Vagina (tissue), 2 donors: ENCODE measurements around the gene YBX1.

Experiments used
- POLR2A ChIP-seq, 2 donors: fragments of 450-650 bp; IDR thresholded peaks; one replicate each; pipeline ENCODE4 v1.6.1; 2017; ENCODE audit warnings: antibody characterized with exemption in 2 of 2, mild to moderate bottlenecking in 2 of 2, moderate library complexity in 2 of 2
- TF ChIP-seq, protein P1 (sequence below), 3 experiments: fragments of 450-650 bp in 2 of 3; fragments of 200-600 bp in 1 of 3; sonication (generic) in 1 of 3; IDR thresholded peaks; one replicate each; pipeline ENCODE4 v1.5.1; 2017 to 2019; ENCODE audit warnings: antibody characterized with exemption in 3 of 3, mild to moderate bottlenecking in 2 of 3, moderate library complexity in 2 of 3

DNA sequence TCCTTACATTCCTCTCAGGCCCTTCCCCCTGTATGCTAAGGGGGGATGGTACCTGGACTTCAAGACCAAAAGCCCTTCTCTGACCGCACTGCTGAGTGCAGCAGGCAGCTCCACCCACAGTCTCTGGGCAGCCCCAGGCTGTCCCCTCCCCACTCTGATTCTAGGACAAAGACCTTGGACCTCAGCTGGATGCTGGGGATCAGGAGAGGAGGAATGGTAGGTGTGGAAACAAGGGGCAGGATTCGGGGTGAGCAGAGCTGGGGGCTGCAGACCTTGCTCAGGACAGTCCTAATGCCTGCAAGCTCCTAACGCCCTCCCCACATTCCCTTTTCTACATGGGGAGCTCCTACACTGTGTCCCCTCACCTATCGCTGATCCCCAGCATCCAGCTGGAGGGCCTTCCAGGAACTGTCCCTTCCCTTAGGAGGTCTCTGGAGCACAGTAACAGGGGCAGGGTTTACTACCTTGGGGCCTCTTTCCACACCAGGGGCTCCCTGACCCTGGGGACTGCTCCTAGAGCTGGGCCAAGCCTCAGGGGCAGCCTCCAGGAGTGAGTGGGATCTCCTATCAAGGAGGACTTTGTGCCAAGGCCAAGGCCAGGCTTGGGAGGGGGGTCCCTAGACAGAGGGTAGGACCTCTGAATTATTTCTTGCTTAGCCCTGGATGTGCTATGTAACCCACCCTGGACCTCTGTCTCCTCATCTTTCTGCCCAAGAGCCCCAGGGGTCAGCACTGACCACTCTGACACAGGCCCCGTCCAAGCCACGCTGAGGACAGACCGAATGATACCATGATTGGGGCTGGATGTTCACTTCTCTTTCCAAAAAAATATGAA, 52.2 kb downstream of the YBX1 start:
- TF ChIP-seq, protein P1, sequence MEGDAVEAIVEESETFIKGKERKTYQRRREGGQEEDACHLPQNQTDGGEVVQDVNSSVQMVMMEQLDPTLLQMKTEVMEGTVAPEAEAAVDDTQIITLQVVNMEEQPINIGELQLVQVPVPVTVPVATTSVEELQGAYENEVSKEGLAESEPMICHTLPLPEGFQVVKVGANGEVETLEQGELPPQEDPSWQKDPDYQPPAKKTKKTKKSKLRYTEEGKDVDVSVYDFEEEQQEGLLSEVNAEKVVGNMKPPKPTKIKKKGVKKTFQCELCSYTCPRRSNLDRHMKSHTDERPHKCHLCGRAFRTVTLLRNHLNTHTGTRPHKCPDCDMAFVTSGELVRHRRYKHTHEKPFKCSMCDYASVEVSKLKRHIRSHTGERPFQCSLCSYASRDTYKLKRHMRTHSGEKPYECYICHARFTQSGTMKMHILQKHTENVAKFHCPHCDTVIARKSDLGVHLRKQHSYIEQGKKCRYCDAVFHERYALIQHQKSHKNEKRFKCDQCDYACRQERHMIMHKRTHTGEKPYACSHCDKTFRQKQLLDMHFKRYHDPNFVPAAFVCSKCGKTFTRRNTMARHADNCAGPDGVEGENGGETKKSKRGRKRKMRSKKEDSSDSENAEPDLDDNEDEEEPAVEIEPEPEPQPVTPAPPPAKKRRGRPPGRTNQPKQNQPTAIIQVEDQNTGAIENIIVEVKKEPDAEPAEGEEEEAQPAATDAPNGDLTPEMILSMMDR (IDR thresholded peaks at IDR 0.05): no peak
- TF ChIP-seq POLR2A (IDR thresholded peaks at IDR 0.05): no peak
